Neural cell (in vitro differentiated cells): ENCODE results near the gene OPN4. TPM values are rescaled to one million over a fixed set of nuclear protein-coding genes. Genes with fewer than 3 reads are reported as not detected.

Experiments used
- H2AFZ ChIP-seq: fragments of 200-600, 300-800 bp; sonication (generic), shearing (Covaris generic); 2 replicates; pipeline ENCODE4 v1.6.0; 2014; ENCODE audit warnings: low read depth, mild to moderate bottlenecking, antibody characterized with exemption, low read length, moderate library complexity
- H3F3A ChIP-seq: fragments of 200-600 bp; shearing (Covaris generic); 2 replicates; pipeline ENCODE4 v1.6.1; 2016; ENCODE audit warnings: mild to moderate bottlenecking, moderate library complexity, mixed read lengths, antibody characterized with exemption, low read length; ENCODE audit not compliant: insufficient read depth, poor library complexity, severe bottlenecking
- H3K27ac ChIP-seq: fragments of 200-600, 300-800 bp; sonication (generic), shearing (Covaris generic); 2 replicates; pipeline ENCODE4 v1.5.1; 2014; ENCODE audit warnings: mild to moderate bottlenecking, low read length, moderate library complexity
- H3K27me3 ChIP-seq: fragments of 300-800, 200-600 bp; sonication (generic), shearing (Covaris generic); 2 replicates; pipeline ENCODE4 v1.6.0; 2014; ENCODE audit warnings: mild to moderate bottlenecking, low read depth, low read length, moderate library complexity; ENCODE audit not compliant: insufficient read depth
- H3K36me3 ChIP-seq: fragments of 300-800, 200-600 bp; sonication (generic), shearing (Covaris generic); 2 replicates; pipeline ENCODE4 v1.5.1; 2014; ENCODE audit warnings: mild to moderate bottlenecking, antibody characterized with exemption, low read length, moderate library complexity; ENCODE audit not compliant: insufficient read depth
- H3K4me2 ChIP-seq: fragments of 300-800, 200-600 bp; sonication (generic), shearing (Covaris generic); 2 replicates; pipeline ENCODE4 v1.6.0; 2014; ENCODE audit warnings: mild to moderate bottlenecking, low read length
- H3K4me3 ChIP-seq: fragments of 300-800, 200-600 bp; sonication (generic), shearing (Covaris generic); 2 replicates; pipeline ENCODE4 v1.5.1; 2014; ENCODE audit warnings: mild to moderate bottlenecking, low read length, moderate library complexity
- H3K79me2 ChIP-seq: fragments of 200-600 bp; shearing (Covaris generic); replicated peaks from 2 replicates; pipeline ENCODE4 v1.6.0; 2014; ENCODE audit warnings: mild to moderate bottlenecking, low read length, moderate library complexity; ENCODE audit not compliant: insufficient read depth
- H3K9ac ChIP-seq: fragments of 300-800, 200-600 bp; sonication (generic), shearing (Covaris generic); 2 replicates; pipeline ENCODE4 v1.6.1; 2016; ENCODE audit warnings: mild to moderate bottlenecking, low read length, mixed read lengths
- H3K9me2 ChIP-seq: fragments of 200-600 bp; shearing (Covaris generic); 2 replicates; pipeline ENCODE4 v1.6.1; 2016; ENCODE audit warnings: mild to moderate bottlenecking, low read length, mixed read lengths; ENCODE audit not compliant: insufficient read depth
- H3K9me3 ChIP-seq: fragments of 200-600, 300-800 bp; sonication (generic), shearing (Covaris generic); 2 replicates; pipeline ENCODE4 v1.6.1; 2016; ENCODE audit warnings: mild to moderate bottlenecking, mixed run types, low read length, moderate library complexity, mixed read lengths
- H4K20me1 ChIP-seq: fragments of 200-600 bp; shearing (Covaris generic); 2 replicates; pipeline ENCODE4 v1.6.1; 2016; ENCODE audit warnings: mild to moderate bottlenecking, mixed run types; ENCODE audit not compliant: insufficient read depth
- EP300 ChIP-seq: fragments of 450-650 bp; conservative IDR thresholded peaks from 2 replicates; pipeline ENCODE4 v1.6.1; 2014; ENCODE audit warnings: antibody characterized with exemption, mild to moderate bottlenecking, moderate library complexity; ENCODE audit not compliant: poor library complexity, severe bottlenecking
- EZH2 ChIP-seq: fragments of 200-600, 300-800 bp; shearing (Covaris generic), sonication (generic); IDR thresholded peaks from 2 replicates; pipeline ENCODE4 v1.6.1; 2014; ENCODE audit warnings: antibody characterized with exemption, low read length, borderline replicate concordance, mild to moderate bottlenecking; ENCODE audit not compliant: insufficient read depth, poor library complexity, severe bottlenecking
- MXI1 ChIP-seq: fragments of 450-650 bp; conservative IDR thresholded peaks from 2 replicates; pipeline ENCODE4 v1.6.1; 2014; ENCODE audit warnings: antibody characterized with exemption, mild to moderate bottlenecking; ENCODE audit not compliant: poor library complexity, severe bottlenecking
- POLR2AphosphoS5 ChIP-seq: IDR thresholded peaks from 2 replicates; pipeline ENCODE4 v1.6.1; 2012
- RAD21 ChIP-seq: fragments of 450-650 bp; conservative IDR thresholded peaks from 2 replicates; pipeline ENCODE4 v1.6.1; 2014; ENCODE audit warnings: antibody characterized with exemption, mild to moderate bottlenecking, moderate library complexity
- REST ChIP-seq: IDR thresholded peaks from 2 replicates; pipeline ENCODE4 v1.6.1; 2012; ENCODE audit warnings: borderline replicate concordance
- SMC3 ChIP-seq: fragments of 450-650 bp; conservative IDR thresholded peaks from 2 replicates; pipeline ENCODE4 v1.6.1; 2014; ENCODE audit warnings: antibody characterized with exemption, mild to moderate bottlenecking, moderate library complexity; ENCODE audit not compliant: poor library complexity
- TAF1 ChIP-seq: IDR thresholded peaks from 2 replicates; pipeline ENCODE4 v1.6.1; 2012; ENCODE audit warnings: low read depth
- polyA plus RNA-seq: library from polyadenylated mRNA; depleted of rRNA; stranded (reverse); fragments of >200 nt; gene quantifications from 2 replicates; pipeline ENCODE4 v1.2.3, GENCODE V29; 2014
- TF ChIP-seq, protein P1 (sequence below): fragments of 450-650 bp; IDR thresholded peaks from 2 replicates; pipeline ENCODE4 v1.5.1; 2014; ENCODE audit warnings: antibody characterized with exemption, mild to moderate bottlenecking, moderate library complexity; ENCODE audit not compliant: poor library complexity, severe bottlenecking

OPN4 gene
- polyA plus RNA-seq, 1 donor from 2014 or later, result not detected

- Histone ChIP-seq H3K4me3 (no peak overlapping the region), H3K79me2 (no peaks in the 10 kb centered on the region), H3K9me2 (no peaks in the 10 kb centered on the region), H3F3A (no peaks in the 10 kb centered on the region), H2AFZ (no peak overlapping the region), H3K9ac (no peak overlapping the region), H3K27ac (no peak overlapping the region), H3K9me3 (no peaks in the 10 kb centered on the region), H3K4me2 (no peak overlapping the region), H3K36me3 (no peaks in the 10 kb centered on the region), H3K27me3 (no peaks in the 10 kb centered on the region), H4K20me1 (no peaks in the 10 kb centered on the region)
- no peak for TF ChIP-seq EZH2
- TF ChIP-seq MXI1, result no peak
- TF ChIP-seq RAD21, result no peak
- TF ChIP-seq REST, result no peak
- no peak for TF ChIP-seq TAF1
- TF ChIP-seq POLR2AphosphoS5, result no peak
- TF ChIP-seq SMC3, result no peak
- TF ChIP-seq, protein P1, sequence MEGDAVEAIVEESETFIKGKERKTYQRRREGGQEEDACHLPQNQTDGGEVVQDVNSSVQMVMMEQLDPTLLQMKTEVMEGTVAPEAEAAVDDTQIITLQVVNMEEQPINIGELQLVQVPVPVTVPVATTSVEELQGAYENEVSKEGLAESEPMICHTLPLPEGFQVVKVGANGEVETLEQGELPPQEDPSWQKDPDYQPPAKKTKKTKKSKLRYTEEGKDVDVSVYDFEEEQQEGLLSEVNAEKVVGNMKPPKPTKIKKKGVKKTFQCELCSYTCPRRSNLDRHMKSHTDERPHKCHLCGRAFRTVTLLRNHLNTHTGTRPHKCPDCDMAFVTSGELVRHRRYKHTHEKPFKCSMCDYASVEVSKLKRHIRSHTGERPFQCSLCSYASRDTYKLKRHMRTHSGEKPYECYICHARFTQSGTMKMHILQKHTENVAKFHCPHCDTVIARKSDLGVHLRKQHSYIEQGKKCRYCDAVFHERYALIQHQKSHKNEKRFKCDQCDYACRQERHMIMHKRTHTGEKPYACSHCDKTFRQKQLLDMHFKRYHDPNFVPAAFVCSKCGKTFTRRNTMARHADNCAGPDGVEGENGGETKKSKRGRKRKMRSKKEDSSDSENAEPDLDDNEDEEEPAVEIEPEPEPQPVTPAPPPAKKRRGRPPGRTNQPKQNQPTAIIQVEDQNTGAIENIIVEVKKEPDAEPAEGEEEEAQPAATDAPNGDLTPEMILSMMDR, result no peak
- TF ChIP-seq EP300, result no peak
Observed at GRCh38 chr10:86646933-86647332, 7.4 kb upstream of the OPN4 start.

- Histone ChIP-seq H3K27me3 (no peaks in the 10 kb centered on the region), H3K36me3 (no peaks in the 10 kb centered on the region), H3F3A (no peaks in the 10 kb centered on the region), H3K79me2 (no peaks in the 10 kb centered on the region), H3K27ac (no peak overlapping the region), H4K20me1 (no peaks in the 10 kb centered on the region), H3K4me3 (no peak overlapping the region), H3K4me2 (no peak overlapping the region), H3K9me3 (no peaks in the 10 kb centered on the region), H3K9me2 (no peaks in the 10 kb centered on the region), H2AFZ (no peak overlapping the region), H3K9ac (no peak overlapping the region)
- TF ChIP-seq SMC3 (no peak), EZH2 (no peak)
Observed at GRCh38 chr10:86647773-86648703, 6.3 kb upstream of the OPN4 start.
